GM18951 (cell line): Measurements from ENCODE around the gene BNIP5.

Source experiments
- POLR2A ChIP-seq: IDR thresholded peaks from 4 replicates; pipeline ENCODE4 v1.6.1; 2011; ENCODE audit warnings: mild to moderate bottlenecking; ENCODE audit not compliant: insufficient read length, insufficient read depth; ENCODE audit errors: extremely low read depth
- in situ Hi-C: fragments of 300-500 bp; cut with MboI; formaldehyde crosslinking; loops from one replicate; pipeline ENCODE4 v1.12.0; 2022; ENCODE audit warnings: low sequenced_read_pairs, mixed read lengths, inconsistent platforms; ENCODE audit not compliant: unreplicated experiment

The BNIP5 gene

DNA sequence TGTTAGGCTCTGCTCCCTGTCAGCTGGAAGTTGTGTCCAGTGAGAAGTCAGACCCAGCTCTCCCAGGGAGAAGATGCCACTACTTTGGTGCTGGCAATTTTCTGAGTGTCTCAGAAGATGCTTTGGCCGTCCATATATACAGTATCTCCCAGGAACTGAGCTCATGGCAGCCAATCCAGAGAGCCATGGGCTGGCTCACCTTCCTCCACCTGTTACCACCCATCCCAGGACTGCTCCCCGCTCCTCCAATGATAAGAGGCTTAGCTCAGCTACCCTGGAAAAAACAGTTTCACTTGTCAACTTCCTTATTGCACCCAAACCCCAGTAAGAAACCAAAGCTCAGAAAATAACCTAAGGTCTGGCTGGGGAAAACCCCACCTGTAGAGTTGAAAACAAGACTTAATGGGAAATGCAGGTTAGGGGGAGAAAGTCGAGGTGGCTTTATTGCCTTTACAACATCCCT lies at the start of gene BNIP5:
BNIP5 (minus strand) TSS at position 110 of the 463 bp plus-strand sequence. CDS start 6,198 bp downstream, outside the sequence.
- in situ Hi-C loops: no loop called here
- no peak for TF ChIP-seq POLR2A

GRCh38 chr6:36384095-36384494 lies 47.4 kb upstream of the BNIP5 start:
- no peak for TF ChIP-seq POLR2A
- in situ Hi-C loops: no loop called here

DNA sequence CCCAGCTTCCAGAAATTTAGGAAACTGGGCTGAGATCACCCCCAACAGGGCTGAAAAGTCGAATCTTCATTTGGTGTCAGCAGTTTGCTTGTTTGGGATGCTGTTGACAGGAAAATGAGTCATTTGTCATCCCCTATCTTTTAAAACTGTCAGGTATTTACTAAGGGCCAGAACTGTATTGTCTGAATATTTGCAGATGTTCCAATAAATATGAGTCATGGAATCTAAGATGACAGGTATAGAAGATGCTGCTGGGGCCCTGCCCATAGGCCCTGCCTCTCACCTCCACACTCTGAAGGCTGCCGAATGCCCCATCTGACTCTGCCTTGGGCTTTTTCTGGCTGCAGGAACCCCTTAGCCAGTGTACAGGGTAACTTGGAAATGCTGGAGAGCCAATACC lies 46.9 kb upstream of the BNIP5 start:
- in situ Hi-C loops: no loop called here
- TF ChIP-seq POLR2A: no peak

- TF ChIP-seq POLR2A: no peak
- in situ Hi-C loops: no loop called here
These were observed 46.3 kb upstream of the BNIP5 start for GRCh38 chr6:36382976-36383375.

- no peak for TF ChIP-seq POLR2A
- in situ Hi-C loops: no loop called here
These were observed 45.1 kb upstream of the BNIP5 start for GRCh38 chr6:36381502-36382389.

DNA sequence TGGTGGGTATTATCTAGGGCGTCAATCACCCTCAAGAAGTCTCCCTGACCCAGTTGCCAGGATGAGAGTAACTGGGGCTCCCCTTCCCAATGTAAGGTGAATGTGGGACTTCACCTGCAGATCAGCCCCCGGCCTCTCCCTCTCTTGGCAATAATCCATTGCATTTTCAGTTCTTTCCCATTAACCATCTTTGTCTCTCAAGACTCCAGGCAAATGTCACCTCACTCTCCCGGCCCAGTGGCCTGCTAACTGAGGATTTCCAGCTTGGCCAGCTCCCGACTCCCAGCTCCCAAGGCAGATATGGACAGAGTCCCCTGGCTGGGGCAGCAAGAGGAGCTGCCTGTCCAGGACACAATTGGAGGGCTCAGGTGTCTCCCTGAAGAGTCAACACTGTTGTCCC lies 43.5 kb upstream of the BNIP5 start:
- in situ Hi-C loops: no loop called here
- TF ChIP-seq POLR2A: no peak

DNA sequence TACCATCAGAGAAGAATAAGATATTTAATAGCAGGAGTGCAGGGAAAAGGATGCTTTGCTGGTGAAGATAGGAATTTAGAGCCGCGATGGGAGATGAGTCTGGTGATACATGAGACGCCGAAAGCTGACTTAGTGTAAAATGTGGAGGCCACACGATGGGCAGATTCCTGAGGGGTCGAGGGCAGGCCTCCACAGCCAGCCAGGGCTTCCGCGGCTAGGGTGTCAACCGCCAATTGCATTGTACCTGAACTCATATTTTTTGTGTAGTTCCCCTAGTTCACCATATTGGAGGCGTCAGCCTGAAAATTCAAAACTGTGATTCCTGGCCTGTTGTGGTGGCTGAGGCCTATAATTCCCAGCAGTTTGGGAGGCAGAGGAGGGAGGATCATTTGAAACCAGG lies 42.2 kb upstream of the BNIP5 start:
- in situ Hi-C loops: no loop called here
- no peak for TF ChIP-seq POLR2A

- no peak for TF ChIP-seq POLR2A
- in situ Hi-C loops: no loop called here
These were observed 41.7 kb upstream of the BNIP5 start for GRCh38 chr6:36378243-36378920.

DNA sequence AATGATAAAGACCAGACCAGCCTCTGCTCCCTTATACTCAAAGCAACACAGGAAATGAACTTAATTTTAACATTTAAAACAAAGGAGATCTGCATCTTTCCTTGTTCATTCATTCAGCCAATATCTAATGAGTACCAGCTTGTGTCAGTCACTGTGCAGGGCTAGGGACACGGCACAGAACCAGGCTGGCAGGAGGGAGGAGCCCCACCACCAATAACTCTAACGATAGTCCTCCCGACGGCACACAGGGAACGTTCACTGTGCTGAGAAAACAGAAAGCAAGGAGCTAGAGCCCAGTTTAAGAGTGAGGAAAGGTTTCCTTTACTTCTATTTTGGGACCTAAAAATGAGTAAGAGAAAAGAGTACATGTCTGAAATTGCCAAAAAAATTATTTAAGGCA lies 40.9 kb upstream of the BNIP5 start:
- no peak for TF ChIP-seq POLR2A
- in situ Hi-C loops: no loop called here

GRCh38 chr6:36376742-36377141 lies 40.1 kb upstream of the BNIP5 start:
- in situ Hi-C loops: no loop called here
- TF ChIP-seq POLR2A: no peak

- no peak for TF ChIP-seq POLR2A
- in situ Hi-C loops: no loop called here
These were observed 39.5 kb upstream of the BNIP5 start for GRCh38 chr6:36376183-36376582.

GRCh38 chr6:36375644-36376155 lies 39.0 kb upstream of the BNIP5 start:
- TF ChIP-seq POLR2A: no peak
- in situ Hi-C loops: no loop called here

DNA sequence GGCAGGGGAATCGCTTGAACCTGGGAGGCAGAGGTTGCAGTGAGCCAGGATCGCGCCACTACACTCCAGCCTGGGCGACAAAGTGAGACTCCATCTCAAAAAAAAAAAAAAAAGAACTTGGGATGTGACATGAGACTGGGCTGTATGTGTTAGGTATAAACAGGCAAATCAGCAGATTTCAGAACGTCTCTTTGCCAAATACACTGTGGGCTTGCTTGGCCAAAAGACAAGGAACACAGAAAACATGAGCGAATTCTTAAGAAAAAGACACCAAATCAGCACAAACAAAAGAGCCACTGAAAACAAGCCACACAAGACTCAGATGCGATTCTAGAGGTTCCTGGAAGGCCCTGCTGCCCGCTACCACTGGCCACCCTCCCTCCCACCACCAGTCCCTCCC lies 38.3 kb upstream of the BNIP5 start:
- TF ChIP-seq POLR2A: no peak
- in situ Hi-C loops: no loop called here
